Ectodermal cell (in vitro differentiated cells): ENCODE results near the gene SENP3. TPM values are rescaled to one million over a fixed set of nuclear protein-coding genes. Genes with fewer than 3 reads are reported as not detected.

Experiments
- H3K27ac ChIP-seq: 2 replicates; pipeline ENCODE4 v1.7.0; 2013; ENCODE audit warnings: mild to moderate bottlenecking, low read depth, low read length; ENCODE audit not compliant: insufficient read depth, poor library complexity, severe bottlenecking
- H3K27me3 ChIP-seq: 2 replicates; pipeline ENCODE4 v1.7.0; 2013; ENCODE audit warnings: mild to moderate bottlenecking, low read length; ENCODE audit not compliant: insufficient read depth, control insufficient read depth, poor library complexity, severe bottlenecking
- H3K36me3 ChIP-seq: one replicate; pipeline ENCODE4 v1.7.0; 2013; ENCODE audit warnings: low read length; ENCODE audit not compliant: control insufficient read depth, insufficient read depth
- H3K4me1 ChIP-seq: one replicate; pipeline ENCODE4 v1.7.0; 2013; ENCODE audit warnings: low read length; ENCODE audit not compliant: control insufficient read depth, insufficient read depth
- H3K4me3 ChIP-seq: 2 replicates; pipeline ENCODE4 v1.7.0; 2013; ENCODE audit warnings: low read depth, low read length, control low read depth; ENCODE audit not compliant: insufficient read depth
- H3K9me3 ChIP-seq: 2 replicates; pipeline ENCODE4 v1.7.0; 2013; ENCODE audit warnings: mild to moderate bottlenecking, low read length, moderate library complexity; ENCODE audit not compliant: control insufficient read depth
- WGBS, 2 experiments: methylation state at CpG; one replicate each; pipeline ENCODE4 v1.1.7; 2013; ENCODE audit warnings: missing lambda C conversion rate in 2 of 2; 5-methylcytosine and 5-hydroxymethylcytosine counted together
- polyA plus RNA-seq, 4 experiments: library from polyadenylated mRNA; stranded (reverse); fragments of 50-300 nt; gene quantifications; one replicate each; pipeline ENCODE4 v1.2.3, GENCODE V29; 2013

Gene SENP3
- 80.1 TPM for polyA plus RNA-seq (2013, experiment 1 of 4)
- polyA plus RNA-seq (2013, experiment 2 of 4), result 91.7 TPM
- 62.8 TPM for polyA plus RNA-seq (2013, experiment 3 of 4)
- polyA plus RNA-seq (2013, experiment 4 of 4), result 76.9 TPM

- no peaks in the 10 kb centered on the region for H3K9me3 ChIP-seq
- WGBS, 2 experiments, result 0 to 1% methylated on average over 82 of the region's 82 CpGs
- H3K36me3 ChIP-seq, result peaks cover 24% of the 10 kb centered on the region
- H3K4me3 ChIP-seq, result peak within 1 kb of the TSS; percentile 87
- H3K4me1 ChIP-seq, result peaks cover 30% of the 10 kb centered on the region
- H3K27ac ChIP-seq, result peak within 1 kb of the TSS; percentile 90
- H3K27me3 ChIP-seq, result no peaks in the 10 kb centered on the region
Observed at GRCh38 chr17:7561589-7562207, at the start of gene SENP3. TSS of gene SENP3 (plus strand) at chr17:7561919. CDS start at chr17:7563077, 1,158 bp downstream.

GRCh38 chr17:7512105-7512504, 49.6 kb upstream of the SENP3 start:
- Histone ChIP-seq H3K27me3 (no peaks in the 10 kb centered on the region), H3K27ac (no peak overlapping the region), H3K36me3 (peaks cover 52% of the 10 kb centered on the region), H3K4me1 (no peaks in the 10 kb centered on the region), H3K4me3 (no peak overlapping the region), H3K9me3 (no peaks in the 10 kb centered on the region)
- WGBS, 2 experiments, result 96 to 97% methylated on average over 15 of the region's 15 CpGs

- H3K27me3 ChIP-seq, result no peaks in the 10 kb centered on the region
- H3K4me3 ChIP-seq, result no peak overlapping the region
- H3K9me3 ChIP-seq, result no peaks in the 10 kb centered on the region
- WGBS, 2 experiments, result 92 to 93% methylated on average over 20 of the region's 20 CpGs
- no peak overlapping the region for H3K27ac ChIP-seq
- H3K36me3 ChIP-seq, result peaks cover 50% of the 10 kb centered on the region
- H3K4me1 ChIP-seq, result no peaks in the 10 kb centered on the region
Observed at GRCh38 chr17:7512824-7513540, 48.7 kb upstream of the SENP3 start.

- Histone ChIP-seq H3K27me3 (no peaks in the 10 kb centered on the region), H3K36me3 (peaks cover 41% of the 10 kb centered on the region), H3K27ac (no peak overlapping the region), H3K4me1 (no peaks in the 10 kb centered on the region), H3K9me3 (no peaks in the 10 kb centered on the region), H3K4me3 (no peak overlapping the region)
- 85 to 90% methylated on average over 17 of the region's 17 CpGs for WGBS, 2 experiments
Observed at GRCh38 chr17:7513850-7514419, 47.8 kb upstream of the SENP3 start.

GRCh38 chr17:7515911-7516610, 45.7 kb upstream of the SENP3 start:
- Histone ChIP-seq H3K4me1 (no peaks in the 10 kb centered on the region), H3K27me3 (no peaks in the 10 kb centered on the region), H3K27ac (no peak overlapping the region), H3K9me3 (no peaks in the 10 kb centered on the region), H3K4me3 (no peak overlapping the region), H3K36me3 (peaks cover 28% of the 10 kb centered on the region)
- 86 to 87% methylated on average over 13 of the region's 13 CpGs for WGBS, 2 experiments

- Histone ChIP-seq H3K4me3 (no peak overlapping the region), H3K4me1 (no peaks in the 10 kb centered on the region), H3K9me3 (no peaks in the 10 kb centered on the region), H3K27me3 (no peaks in the 10 kb centered on the region), H3K36me3 (no peaks in the 10 kb centered on the region), H3K27ac (no peak overlapping the region)
- 67 to 70% methylated on average over 10 of the region's 10 CpGs for WGBS, 2 experiments
Observed at GRCh38 chr17:7523033-7523432, 38.7 kb upstream of the SENP3 start.

- no peak overlapping the region for H3K27ac ChIP-seq
- H3K27me3 ChIP-seq, result no peaks in the 10 kb centered on the region
- no peak overlapping the region for H3K4me3 ChIP-seq
- H3K4me1 ChIP-seq, result no peaks in the 10 kb centered on the region
- H3K36me3 ChIP-seq, result no peaks in the 10 kb centered on the region
- H3K9me3 ChIP-seq, result no peaks in the 10 kb centered on the region
Observed at GRCh38 chr17:7528842-7529241, 32.9 kb upstream of the SENP3 start.

GRCh38 chr17:7530023-7530900, 31.5 kb upstream of the SENP3 start:
- 85 to 92% methylated on average over 6 of the region's 6 CpGs for whole genome bisulfite sequencing, 2 experiments
- no peak overlapping the region for H3K27ac ChIP-seq
- no peaks in the 10 kb centered on the region for H3K36me3 ChIP-seq
- no peaks in the 10 kb centered on the region for H3K27me3 ChIP-seq
- no peaks in the 10 kb centered on the region for H3K9me3 ChIP-seq
- H3K4me1 ChIP-seq, result no peaks in the 10 kb centered on the region
- H3K4me3 ChIP-seq, result no peak overlapping the region

GRCh38 chr17:7538050-7538449, 23.7 kb upstream of the SENP3 start:
- Histone ChIP-seq H3K27me3 (peaks cover 3% of the 10 kb centered on the region), H3K4me3 (no peak overlapping the region), H3K36me3 (no peaks in the 10 kb centered on the region), H3K4me1 (no peaks in the 10 kb centered on the region), H3K9me3 (no peaks in the 10 kb centered on the region), H3K27ac (no peak overlapping the region)
- WGBS, 2 experiments, result 79 to 83% methylated on average over 3 of the region's 3 CpGs
